Measurements from ENCODE around the gene SHROOM4.

DNA sequence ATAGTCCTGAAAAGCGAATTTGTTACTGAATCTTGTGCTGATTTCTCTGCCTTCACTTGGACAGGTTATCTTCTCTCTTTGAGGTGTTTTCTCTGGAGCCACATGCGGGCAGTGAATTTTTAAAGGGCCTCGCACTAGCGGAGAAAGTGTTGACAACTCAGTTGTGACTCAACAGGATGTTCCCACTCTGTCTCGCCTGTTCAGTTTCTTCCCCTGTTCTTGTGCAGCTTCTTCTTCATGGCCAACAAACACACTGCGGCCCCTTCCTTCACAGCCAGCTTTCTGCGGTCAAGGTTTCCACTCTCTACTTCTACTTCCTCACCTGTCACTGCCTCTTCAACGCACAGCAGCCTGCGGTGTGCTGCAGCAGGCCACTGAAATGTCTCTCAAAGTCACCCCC lies 1.1 kb upstream of the SHROOM4 start:
- TF ChIP-seq, protein P1, sequence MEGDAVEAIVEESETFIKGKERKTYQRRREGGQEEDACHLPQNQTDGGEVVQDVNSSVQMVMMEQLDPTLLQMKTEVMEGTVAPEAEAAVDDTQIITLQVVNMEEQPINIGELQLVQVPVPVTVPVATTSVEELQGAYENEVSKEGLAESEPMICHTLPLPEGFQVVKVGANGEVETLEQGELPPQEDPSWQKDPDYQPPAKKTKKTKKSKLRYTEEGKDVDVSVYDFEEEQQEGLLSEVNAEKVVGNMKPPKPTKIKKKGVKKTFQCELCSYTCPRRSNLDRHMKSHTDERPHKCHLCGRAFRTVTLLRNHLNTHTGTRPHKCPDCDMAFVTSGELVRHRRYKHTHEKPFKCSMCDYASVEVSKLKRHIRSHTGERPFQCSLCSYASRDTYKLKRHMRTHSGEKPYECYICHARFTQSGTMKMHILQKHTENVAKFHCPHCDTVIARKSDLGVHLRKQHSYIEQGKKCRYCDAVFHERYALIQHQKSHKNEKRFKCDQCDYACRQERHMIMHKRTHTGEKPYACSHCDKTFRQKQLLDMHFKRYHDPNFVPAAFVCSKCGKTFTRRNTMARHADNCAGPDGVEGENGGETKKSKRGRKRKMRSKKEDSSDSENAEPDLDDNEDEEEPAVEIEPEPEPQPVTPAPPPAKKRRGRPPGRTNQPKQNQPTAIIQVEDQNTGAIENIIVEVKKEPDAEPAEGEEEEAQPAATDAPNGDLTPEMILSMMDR (IDR thresholded peaks at IDR 0.05): no peak
- no peak for TF ChIP-seq EZH2 (IDR thresholded peaks at IDR 0.05; ENCODE audit: borderline replicate concordance, insufficient read depth, low read depth, low read length, poor library complexity, severe bottlenecking)
